Measurements from ENCODE around the gene RGS16.
A peak's percentile ranks its signal among the peaks of the same experiment; 100 is the strongest.

DNA sequence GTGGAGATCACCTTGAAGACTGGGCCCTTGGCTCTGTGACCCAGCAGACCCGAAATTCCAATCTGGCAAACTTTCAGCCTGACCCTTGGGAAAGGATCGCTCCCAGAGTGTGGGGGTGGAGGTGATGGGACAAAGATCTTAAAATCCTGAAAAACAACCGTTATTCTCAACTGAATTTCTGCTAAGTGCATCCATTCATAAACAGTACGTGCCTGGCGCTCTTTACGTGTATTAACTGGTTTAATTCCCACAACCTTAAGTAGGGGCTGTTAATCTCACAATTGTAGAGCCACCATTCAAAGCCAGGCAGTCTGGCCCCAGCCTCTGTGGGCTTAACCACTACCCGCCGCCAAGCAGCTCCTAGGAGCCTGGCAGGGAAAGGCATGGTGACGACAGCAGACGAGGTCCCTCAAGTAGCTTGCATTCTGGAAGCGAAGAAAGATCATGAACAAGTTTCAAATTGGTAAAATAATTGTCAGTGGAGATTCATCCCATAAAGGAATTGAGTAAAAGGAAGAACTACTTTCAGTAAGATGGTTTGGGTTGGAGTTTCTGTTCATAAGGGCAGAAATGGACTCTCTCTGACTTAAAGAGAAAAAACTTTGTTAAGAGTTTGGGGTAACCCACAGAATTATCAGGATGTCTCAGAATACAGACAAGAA lies 11.4 kb upstream of the RGS16 start:
- TF ChIP-seq MAX (IDR thresholded peaks at IDR 0.05) (no peak), GABPA (IDR thresholded peaks at IDR 0.05 in 1 of 2, conservative IDR thresholded peaks at IDR 0.05 in 1 of 2) (no peak), EGR1 (IDR thresholded peaks at IDR 0.05; ENCODE audit: low read depth in 2 of 2) (peak in 1 of 2 donors; percentile 4), RAD21 (IDR thresholded peaks at IDR 0.05) (no peak)
- TF ChIP-seq, protein P1, sequence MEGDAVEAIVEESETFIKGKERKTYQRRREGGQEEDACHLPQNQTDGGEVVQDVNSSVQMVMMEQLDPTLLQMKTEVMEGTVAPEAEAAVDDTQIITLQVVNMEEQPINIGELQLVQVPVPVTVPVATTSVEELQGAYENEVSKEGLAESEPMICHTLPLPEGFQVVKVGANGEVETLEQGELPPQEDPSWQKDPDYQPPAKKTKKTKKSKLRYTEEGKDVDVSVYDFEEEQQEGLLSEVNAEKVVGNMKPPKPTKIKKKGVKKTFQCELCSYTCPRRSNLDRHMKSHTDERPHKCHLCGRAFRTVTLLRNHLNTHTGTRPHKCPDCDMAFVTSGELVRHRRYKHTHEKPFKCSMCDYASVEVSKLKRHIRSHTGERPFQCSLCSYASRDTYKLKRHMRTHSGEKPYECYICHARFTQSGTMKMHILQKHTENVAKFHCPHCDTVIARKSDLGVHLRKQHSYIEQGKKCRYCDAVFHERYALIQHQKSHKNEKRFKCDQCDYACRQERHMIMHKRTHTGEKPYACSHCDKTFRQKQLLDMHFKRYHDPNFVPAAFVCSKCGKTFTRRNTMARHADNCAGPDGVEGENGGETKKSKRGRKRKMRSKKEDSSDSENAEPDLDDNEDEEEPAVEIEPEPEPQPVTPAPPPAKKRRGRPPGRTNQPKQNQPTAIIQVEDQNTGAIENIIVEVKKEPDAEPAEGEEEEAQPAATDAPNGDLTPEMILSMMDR (IDR thresholded peaks at IDR 0.05; ENCODE audit: low read depth, low read length, missing input control): no peak
- TF ChIP-seq, protein P2, sequence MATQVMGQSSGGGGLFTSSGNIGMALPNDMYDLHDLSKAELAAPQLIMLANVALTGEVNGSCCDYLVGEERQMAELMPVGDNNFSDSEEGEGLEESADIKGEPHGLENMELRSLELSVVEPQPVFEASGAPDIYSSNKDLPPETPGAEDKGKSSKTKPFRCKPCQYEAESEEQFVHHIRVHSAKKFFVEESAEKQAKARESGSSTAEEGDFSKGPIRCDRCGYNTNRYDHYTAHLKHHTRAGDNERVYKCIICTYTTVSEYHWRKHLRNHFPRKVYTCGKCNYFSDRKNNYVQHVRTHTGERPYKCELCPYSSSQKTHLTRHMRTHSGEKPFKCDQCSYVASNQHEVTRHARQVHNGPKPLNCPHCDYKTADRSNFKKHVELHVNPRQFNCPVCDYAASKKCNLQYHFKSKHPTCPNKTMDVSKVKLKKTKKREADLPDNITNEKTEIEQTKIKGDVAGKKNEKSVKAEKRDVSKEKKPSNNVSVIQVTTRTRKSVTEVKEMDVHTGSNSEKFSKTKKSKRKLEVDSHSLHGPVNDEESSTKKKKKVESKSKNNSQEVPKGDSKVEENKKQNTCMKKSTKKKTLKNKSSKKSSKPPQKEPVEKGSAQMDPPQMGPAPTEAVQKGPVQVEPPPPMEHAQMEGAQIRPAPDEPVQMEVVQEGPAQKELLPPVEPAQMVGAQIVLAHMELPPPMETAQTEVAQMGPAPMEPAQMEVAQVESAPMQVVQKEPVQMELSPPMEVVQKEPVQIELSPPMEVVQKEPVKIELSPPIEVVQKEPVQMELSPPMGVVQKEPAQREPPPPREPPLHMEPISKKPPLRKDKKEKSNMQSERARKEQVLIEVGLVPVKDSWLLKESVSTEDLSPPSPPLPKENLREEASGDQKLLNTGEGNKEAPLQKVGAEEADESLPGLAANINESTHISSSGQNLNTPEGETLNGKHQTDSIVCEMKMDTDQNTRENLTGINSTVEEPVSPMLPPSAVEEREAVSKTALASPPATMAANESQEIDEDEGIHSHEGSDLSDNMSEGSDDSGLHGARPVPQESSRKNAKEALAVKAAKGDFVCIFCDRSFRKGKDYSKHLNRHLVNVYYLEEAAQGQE (IDR thresholded peaks at IDR 0.05): no peak
